Measurements from ENCODE around the gene ROBO1. TPM values are rescaled to one million over a fixed set of nuclear protein-coding genes. Genes with fewer than 3 reads are reported as not detected.

The ROBO1 gene
- total RNA-seq, 1 experiment from 2014 or later, result 35.5 TPM

DNA sequence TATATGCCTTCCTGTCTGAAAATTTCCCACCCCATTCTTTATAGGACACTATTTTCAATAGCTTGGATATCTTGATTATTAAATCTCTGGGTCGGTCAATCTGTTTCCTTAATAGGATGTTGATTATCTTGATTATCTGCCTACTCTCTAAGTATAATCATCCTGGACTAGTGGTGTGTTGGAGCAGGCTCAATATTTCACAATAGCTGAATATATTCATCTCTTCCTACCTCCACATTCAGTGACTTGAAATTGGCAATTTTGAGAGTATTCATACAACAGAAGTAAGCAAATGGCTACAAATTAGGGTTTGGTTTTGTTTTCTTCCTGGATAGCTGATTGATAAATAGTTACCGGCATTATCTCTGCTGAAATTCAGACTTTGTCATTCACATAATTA lies 1162.6 kb downstream of the ROBO1 start:
- no TSS peak for BruUV-seq (replicated peaks)
- no peaks in the 10 kb centered on the region for H3K36me3 ChIP-seq (ENCODE audit: low read depth, low read length)
- no peak overlapping the region for H3K4me3 ChIP-seq (ENCODE audit: low read length)
- H3K9me3 ChIP-seq (ENCODE audit: low read length), result no peaks in the 10 kb centered on the region
- no peak overlapping the region for H3K27ac ChIP-seq (ENCODE audit: low read length)
- H3F3A ChIP-seq (ENCODE audit: low read length, unreplicated experiment), result no peaks in the 10 kb centered on the region
- no peaks in the 10 kb centered on the region for H4K20me1 ChIP-seq (ENCODE audit: low read length)
- no peak overlapping the region for H3K9ac ChIP-seq (ENCODE audit: low read length)
- H3K79me2 ChIP-seq (ENCODE audit: low read length), result no peaks in the 10 kb centered on the region
- 0 out of 2 replicates have a peak, but pooled peaks cover 3% of the 10 kb centered on the region for H3K4me1 ChIP-seq (ENCODE audit: insufficient read depth, low read length)
- CTCF ChIA-PET, result no interaction called here
- ATAC-seq, result no peak
- H3K4me2 ChIP-seq (ENCODE audit: low read length), result no peak overlapping the region
- H3K9me2 ChIP-seq (replicated peaks; ENCODE audit: low read length), result no peaks in the 10 kb centered on the region
- POLR2A ChIA-PET (ENCODE audit: unreplicated experiment), result no interaction called here
- no peak for DNase-seq
- no peaks in the 10 kb centered on the region for H3K27me3 ChIP-seq (ENCODE audit: low read length)
- no peak overlapping the region for H2AFZ ChIP-seq (ENCODE audit: low read length)
- TF ChIP-seq, protein P1, sequence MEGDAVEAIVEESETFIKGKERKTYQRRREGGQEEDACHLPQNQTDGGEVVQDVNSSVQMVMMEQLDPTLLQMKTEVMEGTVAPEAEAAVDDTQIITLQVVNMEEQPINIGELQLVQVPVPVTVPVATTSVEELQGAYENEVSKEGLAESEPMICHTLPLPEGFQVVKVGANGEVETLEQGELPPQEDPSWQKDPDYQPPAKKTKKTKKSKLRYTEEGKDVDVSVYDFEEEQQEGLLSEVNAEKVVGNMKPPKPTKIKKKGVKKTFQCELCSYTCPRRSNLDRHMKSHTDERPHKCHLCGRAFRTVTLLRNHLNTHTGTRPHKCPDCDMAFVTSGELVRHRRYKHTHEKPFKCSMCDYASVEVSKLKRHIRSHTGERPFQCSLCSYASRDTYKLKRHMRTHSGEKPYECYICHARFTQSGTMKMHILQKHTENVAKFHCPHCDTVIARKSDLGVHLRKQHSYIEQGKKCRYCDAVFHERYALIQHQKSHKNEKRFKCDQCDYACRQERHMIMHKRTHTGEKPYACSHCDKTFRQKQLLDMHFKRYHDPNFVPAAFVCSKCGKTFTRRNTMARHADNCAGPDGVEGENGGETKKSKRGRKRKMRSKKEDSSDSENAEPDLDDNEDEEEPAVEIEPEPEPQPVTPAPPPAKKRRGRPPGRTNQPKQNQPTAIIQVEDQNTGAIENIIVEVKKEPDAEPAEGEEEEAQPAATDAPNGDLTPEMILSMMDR (conservative IDR thresholded peaks at IDR 0.05; ENCODE audit: low read depth, low read length), result no peak
- TF ChIP-seq EZH2 (IDR thresholded peaks at IDR 0.05; ENCODE audit: low read length, unreplicated experiment) (no peak), EZH2phosphoT487 (IDR thresholded peaks at IDR 0.05; ENCODE audit: borderline replicate concordance, low read length) (no peak)
- intact Hi-C loops (cut with micrococcal nuclease), result no loop called here

DNA sequence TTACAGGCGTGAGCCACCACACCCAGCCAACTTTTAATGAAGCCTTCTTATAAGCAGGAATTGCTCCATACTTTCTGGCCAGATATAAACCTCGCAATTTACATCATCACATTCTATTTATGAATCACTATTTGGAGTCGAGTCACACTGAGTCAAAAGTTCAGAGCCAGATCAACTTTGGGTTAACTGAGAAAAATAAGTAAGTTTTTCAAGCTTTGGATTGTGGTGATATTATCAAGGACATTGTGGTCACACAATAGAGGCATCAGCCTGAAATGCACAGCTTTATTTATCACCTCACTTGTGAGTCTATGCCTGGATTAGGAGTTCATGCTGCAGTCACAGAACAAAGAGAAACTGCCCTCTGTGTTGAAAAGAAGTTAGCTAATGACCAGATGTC lies 1163.5 kb downstream of the ROBO1 start:
- Histone ChIP-seq H4K20me1 (ENCODE audit: low read length) (no peaks in the 10 kb centered on the region), H3K9ac (ENCODE audit: low read length) (no peak overlapping the region), H3F3A (ENCODE audit: low read length, unreplicated experiment) (no peaks in the 10 kb centered on the region), H3K27me3 (ENCODE audit: low read length) (no peaks in the 10 kb centered on the region), H3K4me2 (ENCODE audit: low read length) (no peak overlapping the region), H3K27ac (ENCODE audit: low read length) (no peak overlapping the region), H3K9me2 (replicated peaks; ENCODE audit: low read length) (no peaks in the 10 kb centered on the region), H3K4me1 (ENCODE audit: insufficient read depth, low read length) (0 out of 2 replicates have a peak, but pooled peaks cover 3% of the 10 kb centered on the region), H3K79me2 (ENCODE audit: low read length) (no peaks in the 10 kb centered on the region), H3K9me3 (ENCODE audit: low read length) (no peaks in the 10 kb centered on the region), H3K4me3 (ENCODE audit: low read length) (no peak overlapping the region), H2AFZ (ENCODE audit: low read length) (no peak overlapping the region), H3K36me3 (ENCODE audit: low read depth, low read length) (no peaks in the 10 kb centered on the region)
- peak; percentile 37 for ATAC-seq
- peak; percentile 46 for DNase-seq
- POLR2A ChIA-PET (ENCODE audit: unreplicated experiment), result no interaction called here
- TF ChIP-seq, protein P1 (conservative IDR thresholded peaks at IDR 0.05; ENCODE audit: low read depth, low read length), result no peak
- TF ChIP-seq EZH2phosphoT487 (IDR thresholded peaks at IDR 0.05; ENCODE audit: borderline replicate concordance, low read length) (no peak), EZH2 (IDR thresholded peaks at IDR 0.05; ENCODE audit: low read length, unreplicated experiment) (no peak)
- BruUV-seq (replicated peaks), result no TSS peak
- CTCF ChIA-PET, result interaction anchor here (0.7 kb wide), 1 partner anchor 188 kb away, joined by 4 read pairs; no protein-coding TSS in a partner anchor
- intact Hi-C loops (cut with micrococcal nuclease), result no loop called here

DNA sequence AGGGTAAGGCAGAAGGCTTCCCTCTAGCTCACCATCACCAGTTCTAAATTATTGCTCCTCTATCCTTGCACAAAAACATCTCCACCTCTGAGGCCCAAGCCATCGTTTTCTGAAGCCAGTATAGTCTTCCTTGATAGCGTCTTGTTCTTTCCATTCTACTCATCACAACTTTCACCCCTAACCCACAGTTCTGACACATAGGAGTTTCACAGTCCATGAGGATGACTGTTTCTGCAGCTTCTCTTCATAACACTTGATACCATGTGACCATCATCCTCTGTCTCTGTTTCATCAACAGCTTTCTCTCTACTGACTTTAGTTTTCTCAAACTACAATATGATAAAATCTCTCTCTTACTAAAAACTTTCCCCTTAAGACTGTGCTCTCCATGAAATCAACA lies 1166.5 kb downstream of the ROBO1 start:
- Histone ChIP-seq H2AFZ (ENCODE audit: low read length) (no peak overlapping the region), H3K4me1 (ENCODE audit: insufficient read depth, low read length) (0 out of 2 replicates have a peak, but pooled peaks cover 3% of the 10 kb centered on the region), H3K9me3 (ENCODE audit: low read length) (no peaks in the 10 kb centered on the region), H3K27me3 (ENCODE audit: low read length) (no peaks in the 10 kb centered on the region), H3F3A (ENCODE audit: low read length, unreplicated experiment) (no peaks in the 10 kb centered on the region), H3K4me2 (ENCODE audit: low read length) (no peak overlapping the region), H3K36me3 (ENCODE audit: low read depth, low read length) (no peaks in the 10 kb centered on the region), H3K27ac (ENCODE audit: low read length) (no peak overlapping the region), H3K9me2 (replicated peaks; ENCODE audit: low read length) (no peaks in the 10 kb centered on the region), H3K9ac (ENCODE audit: low read length) (no peak overlapping the region), H3K79me2 (ENCODE audit: low read length) (no peaks in the 10 kb centered on the region), H4K20me1 (ENCODE audit: low read length) (no peaks in the 10 kb centered on the region), H3K4me3 (ENCODE audit: low read length) (no peak overlapping the region)
- TF ChIP-seq EZH2 (IDR thresholded peaks at IDR 0.05; ENCODE audit: low read length, unreplicated experiment), result no peak
- no peak for TF ChIP-seq EZH2phosphoT487 (IDR thresholded peaks at IDR 0.05; ENCODE audit: borderline replicate concordance, low read length)
- TF ChIP-seq, protein P1 (conservative IDR thresholded peaks at IDR 0.05; ENCODE audit: low read depth, low read length), result no peak
- intact Hi-C loops (cut with micrococcal nuclease), result no loop called here
- ATAC-seq, result no peak
- no peak for DNase-seq
- BruUV-seq (replicated peaks), result no TSS peak
- ChIA-PET CTCF (no interaction called here), POLR2A (ENCODE audit: unreplicated experiment) (no interaction called here)

All from PC-3 (cell line).